WI38 (cell line): ENCODE results near the gene SLC40A1.

Source experiments
- H3K4me3 ChIP-seq: 2 replicates; pipeline ENCODE4 v1.5.1; 2011; ENCODE audit warnings: low read depth, mild to moderate bottlenecking, control low read depth, low read length
- TF ChIP-seq, protein P1 (sequence below): IDR thresholded peaks from 2 replicates; pipeline ENCODE4 v1.5.1; 2012; ENCODE audit warnings: low read depth, mild to moderate bottlenecking, control low read depth, low read length

The SLC40A1 gene

DNA sequence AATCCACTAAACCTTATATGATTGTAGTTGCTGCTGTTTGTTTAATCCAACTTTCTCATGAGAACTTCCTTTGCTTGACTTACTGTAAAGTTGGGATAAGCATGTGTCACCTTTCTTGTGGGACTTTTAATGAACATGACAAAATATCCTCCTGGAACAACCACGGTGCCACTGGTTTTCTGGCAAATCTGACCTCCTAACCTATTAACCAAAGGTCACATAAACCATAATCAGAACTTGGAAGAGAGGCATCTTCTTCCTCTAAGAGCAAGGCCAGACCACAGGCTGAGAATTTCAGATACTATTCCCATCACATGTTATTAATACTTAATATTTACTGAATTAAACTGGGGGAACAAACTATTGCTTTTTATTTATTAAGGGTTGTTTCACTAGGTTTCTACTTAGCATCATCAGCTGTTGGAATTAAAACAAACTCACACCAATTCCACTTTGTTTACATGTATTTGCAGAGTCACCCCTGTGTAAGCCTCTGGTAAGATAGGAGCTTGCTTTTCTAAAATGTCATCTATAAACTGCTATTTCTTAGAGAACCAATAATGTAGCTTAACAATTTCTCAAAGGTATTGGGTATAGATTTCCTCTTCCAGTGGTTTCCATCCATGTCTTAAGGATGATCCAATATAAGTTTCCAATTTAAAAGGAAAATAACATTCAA lies 2.2 kb downstream of the SLC40A1 start:
- TF ChIP-seq, protein P1, sequence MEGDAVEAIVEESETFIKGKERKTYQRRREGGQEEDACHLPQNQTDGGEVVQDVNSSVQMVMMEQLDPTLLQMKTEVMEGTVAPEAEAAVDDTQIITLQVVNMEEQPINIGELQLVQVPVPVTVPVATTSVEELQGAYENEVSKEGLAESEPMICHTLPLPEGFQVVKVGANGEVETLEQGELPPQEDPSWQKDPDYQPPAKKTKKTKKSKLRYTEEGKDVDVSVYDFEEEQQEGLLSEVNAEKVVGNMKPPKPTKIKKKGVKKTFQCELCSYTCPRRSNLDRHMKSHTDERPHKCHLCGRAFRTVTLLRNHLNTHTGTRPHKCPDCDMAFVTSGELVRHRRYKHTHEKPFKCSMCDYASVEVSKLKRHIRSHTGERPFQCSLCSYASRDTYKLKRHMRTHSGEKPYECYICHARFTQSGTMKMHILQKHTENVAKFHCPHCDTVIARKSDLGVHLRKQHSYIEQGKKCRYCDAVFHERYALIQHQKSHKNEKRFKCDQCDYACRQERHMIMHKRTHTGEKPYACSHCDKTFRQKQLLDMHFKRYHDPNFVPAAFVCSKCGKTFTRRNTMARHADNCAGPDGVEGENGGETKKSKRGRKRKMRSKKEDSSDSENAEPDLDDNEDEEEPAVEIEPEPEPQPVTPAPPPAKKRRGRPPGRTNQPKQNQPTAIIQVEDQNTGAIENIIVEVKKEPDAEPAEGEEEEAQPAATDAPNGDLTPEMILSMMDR = no peak

DNA sequence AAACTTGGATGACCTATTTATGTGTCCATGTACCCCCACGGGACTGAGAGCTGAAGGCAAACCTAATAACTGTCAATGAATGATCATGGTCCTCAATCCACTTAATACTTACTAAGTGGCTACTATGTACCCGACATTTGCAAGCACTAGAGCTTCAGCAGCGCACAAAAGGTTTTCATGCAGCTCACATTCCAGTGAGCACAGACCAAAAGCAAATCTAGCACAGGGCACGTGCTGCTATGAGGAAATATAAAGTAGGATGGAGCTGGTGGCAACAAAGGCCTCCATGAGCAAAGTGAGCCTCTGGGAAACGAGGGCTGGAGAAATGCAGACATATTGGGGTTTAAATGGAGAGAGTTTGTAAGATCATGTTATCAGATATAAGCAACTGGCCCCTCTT lies 3.5 kb downstream of the SLC40A1 start:
- no peak overlapping the region for H3K4me3 ChIP-seq
- TF ChIP-seq, protein P1 = no peak

More for the DNA sequence above, 2.2 kb downstream of the SLC40A1 start:
- no peak overlapping the region for H3K4me3 ChIP-seq

DNA sequence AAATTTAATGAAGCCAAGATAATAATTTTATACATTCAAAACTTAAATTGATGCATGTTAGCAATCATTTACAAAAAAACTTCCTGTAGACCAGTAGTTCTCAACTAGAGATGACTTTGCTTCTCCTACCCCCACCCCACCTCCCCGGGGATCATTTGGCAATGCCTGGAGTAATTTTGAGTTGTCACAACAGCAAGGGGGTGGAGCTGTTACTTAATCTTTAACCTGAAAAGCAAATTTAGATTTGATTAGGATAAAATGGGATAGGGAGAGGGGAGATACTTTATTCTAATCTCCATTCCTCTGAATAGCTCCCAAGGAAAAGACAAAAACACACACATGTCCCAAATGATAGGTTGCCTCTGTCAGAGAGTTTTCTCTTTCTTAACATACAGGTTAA lies 4.2 kb downstream of the SLC40A1 start:
- H3K4me3 ChIP-seq = no peak overlapping the region
- TF ChIP-seq, protein P1 = no peak

DNA sequence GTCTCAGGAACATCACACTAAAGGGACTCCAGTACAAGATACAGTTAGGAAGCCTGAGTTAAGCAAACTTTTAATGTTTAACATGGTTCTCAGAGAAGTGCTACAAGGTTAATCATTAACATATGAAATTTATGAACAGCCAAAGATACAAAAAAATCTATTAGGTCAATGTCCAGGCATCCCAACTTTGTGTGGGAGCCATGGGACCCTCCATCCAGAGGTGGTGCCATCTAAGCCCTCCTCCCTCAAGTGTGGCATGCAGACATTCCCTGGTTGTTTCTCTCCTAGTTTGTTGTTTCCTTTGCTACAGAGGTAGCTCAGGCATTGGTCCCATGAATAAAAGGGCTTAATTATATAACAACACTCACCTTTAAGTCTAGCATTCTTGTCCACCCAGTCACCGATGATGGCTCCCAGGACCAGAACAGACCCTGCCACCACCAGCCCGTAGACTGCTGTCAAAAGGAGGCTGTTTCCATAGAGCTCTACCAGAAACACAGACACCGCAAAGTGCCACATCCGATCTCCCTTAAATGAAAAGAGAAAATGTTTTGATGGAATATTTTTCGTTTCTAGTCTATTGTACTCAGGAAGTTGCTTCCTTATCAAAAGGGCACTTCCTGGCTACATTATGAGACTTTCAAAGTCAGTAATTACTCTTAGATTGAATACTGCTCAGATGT lies 5.7 kb downstream of the SLC40A1 start:
- no peak overlapping the region for H3K4me3 ChIP-seq
- TF ChIP-seq, protein P1 = no peak

DNA sequence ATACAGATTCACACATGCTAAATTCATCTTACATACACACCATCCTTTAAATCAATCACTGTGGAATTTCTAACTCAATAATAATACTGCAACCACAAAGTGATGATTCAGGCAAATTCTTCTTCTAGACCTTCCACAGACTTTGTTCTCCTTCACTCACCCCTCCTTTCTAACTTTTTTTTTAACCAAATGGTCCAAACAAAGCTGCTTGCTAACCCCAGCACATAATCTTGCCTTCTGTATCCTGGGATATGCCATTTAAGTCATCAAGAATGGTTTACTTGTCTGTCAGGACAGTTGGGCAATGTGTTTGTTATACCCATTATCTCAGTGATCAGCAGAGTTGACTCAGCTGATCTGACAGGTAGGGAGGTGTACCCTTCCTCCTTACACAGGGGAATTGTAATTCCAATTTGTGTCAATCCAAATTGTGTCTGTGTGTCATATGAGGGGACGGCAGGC lies 10.0 kb downstream of the SLC40A1 start:
- TF ChIP-seq, protein P1 = no peak
- no peak overlapping the region for H3K4me3 ChIP-seq

DNA sequence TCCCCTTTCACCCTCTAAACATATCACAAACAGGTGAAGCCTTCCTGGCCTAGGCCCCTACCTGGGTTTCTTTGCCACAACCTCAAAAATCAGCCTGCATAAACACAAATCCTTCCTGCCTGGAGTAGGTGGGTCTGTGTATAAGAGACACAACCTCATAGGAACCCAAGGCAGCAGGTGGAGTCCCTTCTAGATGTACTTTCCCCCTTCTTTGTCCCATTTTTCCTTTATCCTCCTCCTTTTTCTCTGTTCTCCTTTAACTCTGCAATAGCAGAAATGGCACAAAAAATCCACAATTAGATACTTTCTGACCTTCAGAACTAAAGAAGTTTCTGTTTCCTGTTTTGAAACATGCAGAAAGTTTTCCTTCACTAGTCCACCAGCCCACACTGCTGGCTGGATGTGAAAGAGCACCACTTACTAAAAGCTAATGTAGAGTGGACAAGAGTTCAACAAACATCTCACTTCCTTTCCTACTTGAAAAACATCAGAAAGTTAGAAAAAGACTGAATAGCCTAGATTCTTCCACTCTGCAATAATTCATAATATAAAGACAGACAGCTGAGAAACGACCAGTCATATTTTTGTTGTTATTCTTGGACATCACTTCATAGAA lies 11.2 kb downstream of the SLC40A1 start:
- TF ChIP-seq, protein P1 = no peak
- no peak overlapping the region for H3K4me3 ChIP-seq

DNA sequence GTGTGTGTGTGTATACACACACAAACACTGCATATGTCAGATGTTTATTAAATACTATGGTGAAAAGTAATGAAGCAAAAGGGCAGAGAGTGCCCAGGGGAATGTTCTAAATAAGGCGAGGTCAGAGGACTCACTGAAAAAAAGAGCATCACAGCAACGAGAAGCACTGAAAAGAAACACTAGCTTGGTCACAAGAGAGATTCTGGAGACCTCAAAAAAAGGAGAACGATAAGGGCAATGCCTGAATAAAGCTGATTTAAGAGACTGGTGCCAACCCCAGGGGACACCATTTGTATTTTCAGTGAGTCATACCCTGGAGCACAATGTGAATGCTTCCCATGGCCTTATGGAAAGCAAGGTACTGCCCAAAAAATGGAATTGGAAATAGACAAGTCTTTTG lies 14.5 kb downstream of the SLC40A1 start:
- TF ChIP-seq, protein P1 = no peak
- H3K4me3 ChIP-seq = no peak overlapping the region
